Psoas muscle (tissue), 8 donors: ENCODE data around the gene MCOLN3. TPM values are rescaled to one million over a fixed set of nuclear protein-coding genes. Genes with fewer than 3 reads are reported as not detected.

Experiments used
- ATAC-seq, 4 donors: fragments of 200-7000 bp; cut with Tn5 transposase; one replicate each; pipeline ENCODE4 v1.9.1; 2020; ENCODE audit warnings: moderate library complexity in 3 of 4, mild to moderate bottlenecking in 2 of 4
- DNase-seq, 2 donors: peaks; one replicate each; pipeline ENCODE4 v3.0.0-alpha.2; 2020
- H3K27ac ChIP-seq: fragments of 200-600 bp; one replicate; pipeline ENCODE4 v1.8.0; 2022
- H3K27me3 ChIP-seq, 3 donors: fragments of 200-600 bp in 1 of 3; one replicate each; pipeline versions ENCODE4 v1.6.1 to v1.8.0; 2013 to 2022; ENCODE audit warnings: low read length in 2 of 3, mild to moderate bottlenecking in 2 of 3, moderate library complexity in 1 of 3; ENCODE audit not compliant: insufficient read depth in 3 of 3
- H3K36me3 ChIP-seq, 2 donors: fragments of 200-600 bp in 1 of 2; one replicate each; pipeline versions ENCODE4 v1.6.1 to v1.8.0; 2013 to 2022; ENCODE audit warnings: low read depth in 1 of 2, mild to moderate bottlenecking in 1 of 2, moderate library complexity in 1 of 2; ENCODE audit not compliant: insufficient read depth in 1 of 2
- H3K4me1 ChIP-seq: fragments of 200-600 bp; one replicate; pipeline ENCODE4 v1.8.0; 2022
- H3K4me3 ChIP-seq: fragments of 200-600 bp; one replicate; pipeline ENCODE4 v1.8.0; 2022; ENCODE audit warnings: mild to moderate bottlenecking
- H3K9me3 ChIP-seq: fragments of 200-600 bp; one replicate; pipeline ENCODE4 v1.8.0; 2022
- CTCF ChIP-seq: fragments of 200-600 bp; IDR thresholded peaks from one replicate; pipeline ENCODE4 v1.8.0; 2022; ENCODE audit warnings: antibody characterized with exemption
- WGBS, 3 donors: extraction: QIAGEN DNeasy Blood & Tissue Kit; methylation state at CpG; one replicate each; pipeline versions ENCODE4 v1.1.6 to v1.1.7; 2013; 5-methylcytosine and 5-hydroxymethylcytosine counted together
- intact Hi-C, 2 donors: fragments of 100-400 bp; cut with DNase I; formaldehyde crosslinking; loops; one replicate each; pipeline versions ENCODE4 v1.11.0 to v1.14.2; 2022
- long read RNA-seq, 2 donors: library from polyadenylated mRNA; unstranded; transcript quantifications; one replicate each; pipeline ENCODE4 v2.0.0, GENCODE V29; 2021
- polyA plus RNA-seq, 3 donors: library from polyadenylated mRNA; stranded (reverse); fragments of 200-250 nt; gene quantifications; one replicate each; pipeline ENCODE4 v1.2.3, GENCODE V29; 2013
- total RNA-seq, 4 donors: library from RNA; stranded (reverse); fragmentation: NEBNext Ultra II Directional in 2 of 4; extraction: Animal tissue kit (Norgen Biotek cat#: 25700) in 2 of 4; gene quantifications; one replicate each; pipeline versions ENCODE4 v1.2.1 to v1.2.4, GENCODE V29; 2021 to 2023
- donor health status: healthy with polysubstance abuse.
- donor health status: DM: no; HTN: no; CAD: no; lungs with moderate emphysema.
- donor health status: Bipolar disorder and iron deficiency.
- donor health status: healthy.
- donor health status: DM: yes; HTN: yes; CAD: no.
- donor health status: DM: no; HTN: no; CAD: no.
- donor health status: DM: no; HTN: no; CAD: no.
- donor health status: DM: yes; HTN: yes; CAD: no.

MCOLN3 gene
- total RNA-seq (under 1 TPM in 2 of 4 donors, not detected in 2; 0.52 to 0.62 TPM), polyA plus RNA-seq (under 1 TPM in 2 of 3 donors, not detected in 1; 0.06 to 0.12 TPM)
- long read RNA-seq, donor 1, partial matches to known transcripts, result 0 of 1 reads
- long read RNA-seq, donor 1, other reads (novel, unspliced or antisense), result 1 of 1 reads
- long read RNA-seq, donor 2, result 0 reads

DNA sequence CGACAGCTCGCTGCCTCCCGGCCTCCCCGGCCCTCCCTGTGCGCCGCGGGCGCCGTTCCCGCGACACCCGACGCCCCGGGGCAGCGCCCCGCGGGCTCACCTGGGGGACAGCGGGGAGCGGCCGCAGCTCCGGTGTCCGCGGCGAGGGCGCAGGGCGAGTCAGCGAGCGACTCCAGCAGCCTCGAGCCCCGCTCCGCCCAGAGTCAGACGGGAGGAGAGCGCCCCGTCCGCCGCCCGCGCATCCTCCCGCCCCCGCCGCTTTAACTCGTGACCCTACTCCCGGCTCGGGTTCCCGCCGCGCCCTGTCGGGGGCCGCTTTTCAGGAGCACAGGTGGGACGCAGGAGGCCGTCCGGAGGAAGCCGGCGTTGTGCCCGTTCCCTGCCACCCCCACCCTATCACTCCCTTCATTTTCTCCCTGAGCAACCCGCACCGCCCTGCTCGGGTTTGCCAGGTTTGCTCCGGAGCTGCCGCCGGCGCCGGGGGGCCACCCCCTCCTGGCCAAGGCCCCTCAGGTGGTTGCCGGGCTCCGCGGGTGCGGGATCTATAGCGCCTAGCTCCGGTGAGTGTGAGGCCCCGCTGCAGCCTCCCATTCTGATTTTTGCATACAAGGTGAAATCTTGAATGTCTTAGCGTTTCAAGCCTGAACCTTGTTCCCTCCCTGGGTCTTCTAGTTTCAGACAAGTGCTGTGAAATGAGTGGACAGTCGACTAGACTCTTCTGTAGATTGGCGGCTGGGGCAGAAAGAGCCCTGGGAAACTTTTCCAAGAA lies at the start of gene MCOLN3:
MCOLN3 (minus strand) TSS at position 205 of the 769 bp plus-strand sequence. CDS start 3,140 bp downstream, outside the sequence.
- ATAC-seq, result peak in 3 of 4 donors; percentile 37 to 57 (median 55)
- intact Hi-C loops, result no loop called here
- no peaks in the 10 kb centered on the region for H3K36me3 ChIP-seq
- peak; percentile 48 to 62 for DNase-seq
- no peaks in the 10 kb centered on the region for H3K9me3 ChIP-seq
- peaks cover 8 to 71% (median 15%) of the 10 kb centered on the region in 3 donors for H3K27me3 ChIP-seq
- peak within 1 kb of the TSS; percentile 62 for H3K4me3 ChIP-seq
- no peak within 1 kb of the TSS for H3K27ac ChIP-seq
- WGBS, 3 donors, result 2 to 3% (median 2%) methylated on average over 33 to 73 of the region's 73 CpGs
- H3K4me1 ChIP-seq, result peaks cover 5% of the 10 kb centered on the region
- TF ChIP-seq CTCF, result no peak

DNA sequence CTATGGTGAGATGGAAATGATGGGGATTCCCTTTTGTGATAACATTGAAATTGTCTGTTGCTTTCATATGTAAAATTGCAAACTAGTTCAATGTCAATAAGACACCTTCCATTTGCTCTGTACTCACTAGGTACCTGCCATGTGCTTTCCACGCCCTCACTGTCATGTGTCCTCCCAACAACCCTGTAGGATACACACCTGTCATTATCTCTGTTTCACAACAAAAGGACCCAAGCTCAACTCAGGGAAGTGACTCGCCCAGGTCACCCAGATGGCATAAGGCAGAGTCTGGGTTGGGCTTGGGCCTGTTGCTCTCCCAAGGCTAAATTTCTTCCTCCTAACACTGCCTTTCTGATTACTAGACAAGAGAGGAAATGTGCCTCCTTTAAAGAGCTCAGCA lies 45.3 kb upstream of the MCOLN3 start:
- TF ChIP-seq CTCF, result no peak
- Histone ChIP-seq H3K27me3 (peaks cover 0 to 3% (median 0%) of the 10 kb centered on the region in 3 donors), H3K27ac (no peak overlapping the region), H3K9me3 (no peaks in the 10 kb centered on the region), H3K36me3 (no peaks in the 10 kb centered on the region), H3K4me1 (no peaks in the 10 kb centered on the region), H3K4me3 (no peak overlapping the region)
- DNase-seq (no peak), ATAC-seq (no peak)
- WGBS, 3 donors, result 83 to 86% (median 83%) methylated on average over 2 of the region's 2 CpGs
- intact Hi-C loops, result loop anchor here in 1 of 2 donors (10.0 kb wide), 1 partner anchor 149 kb away; no protein-coding TSS in a partner anchor

DNA sequence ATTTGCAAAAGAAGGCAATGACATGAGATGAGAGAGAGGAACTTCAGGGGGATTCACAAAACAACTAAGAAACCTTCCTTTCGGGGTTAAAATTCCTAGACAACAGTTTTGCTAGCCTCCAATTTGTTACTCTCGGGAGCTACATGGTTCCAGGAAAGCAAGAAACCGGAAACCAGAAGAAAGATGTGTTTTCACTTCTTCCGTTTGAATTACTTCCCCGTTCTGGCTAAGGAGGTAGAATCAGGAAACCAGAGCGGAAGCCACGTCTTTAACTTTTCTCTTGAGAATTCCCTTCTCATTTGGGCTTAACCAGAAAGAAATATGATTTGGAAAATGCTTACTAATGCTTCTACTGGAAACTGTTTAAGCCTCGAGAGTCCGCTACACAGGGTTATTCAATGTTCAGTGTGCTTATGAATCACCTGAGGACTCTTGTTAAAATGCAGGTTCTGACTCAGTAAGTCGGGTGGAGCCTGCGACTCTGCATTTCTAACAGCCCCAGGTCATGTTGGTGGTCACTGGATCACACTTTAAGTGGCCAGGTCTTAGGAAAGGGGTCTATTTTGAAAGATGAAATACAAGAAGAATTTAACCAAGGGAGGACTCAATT lies 43.5 kb upstream of the MCOLN3 start:
- Histone ChIP-seq H3K4me3 (no peak overlapping the region), H3K9me3 (no peaks in the 10 kb centered on the region), H3K27ac (no peak overlapping the region), H3K36me3 (no peaks in the 10 kb centered on the region), H3K27me3 (peaks cover 0 to 3% (median 0%) of the 10 kb centered on the region in 3 donors), H3K4me1 (no peaks in the 10 kb centered on the region)
- TF ChIP-seq CTCF, result no peak
- DNase-seq, result no peak
- WGBS, 3 donors, result 29 to 37% (median 33%) methylated on average over 11 of the region's 11 CpGs
- ATAC-seq, result no peak
- intact Hi-C loops, result loop anchor here in 1 of 2 donors (10.0 kb wide), 1 partner anchor 147 kb away; no protein-coding TSS in a partner anchor

DNA sequence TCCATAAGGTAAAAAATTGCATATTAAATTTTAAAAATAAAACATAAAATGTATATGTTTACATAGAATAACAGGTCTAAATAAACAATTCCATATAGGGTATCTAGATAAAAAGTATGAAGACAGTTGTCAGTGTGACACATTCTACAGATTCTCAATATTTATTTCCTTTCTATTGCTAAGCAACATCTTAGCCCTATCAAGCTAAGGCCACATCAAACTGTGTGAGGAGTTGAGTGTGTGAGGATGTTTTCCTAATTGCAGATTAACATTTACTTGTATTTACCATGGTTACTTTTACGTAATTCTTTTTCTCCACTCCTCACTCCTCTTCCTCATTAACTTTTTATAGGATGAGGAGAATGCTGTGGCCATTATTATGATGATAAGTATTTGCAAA lies 41.9 kb upstream of the MCOLN3 start:
- ATAC-seq, result no peak
- Histone ChIP-seq H3K27ac (no peak overlapping the region), H3K27me3 (peaks cover 0 to 3% (median 0%) of the 10 kb centered on the region in 3 donors), H3K9me3 (no peaks in the 10 kb centered on the region), H3K4me1 (no peaks in the 10 kb centered on the region), H3K36me3 (no peaks in the 10 kb centered on the region), H3K4me3 (no peak overlapping the region)
- intact Hi-C loops, result loop anchor here in 1 of 2 donors (10.0 kb wide), 1 partner anchor 145 kb away; no protein-coding TSS in a partner anchor
- no peak for DNase-seq
- TF ChIP-seq CTCF, result no peak
- WGBS, 3 donors, result 93 to 95% (median 94%) methylated on average over 1 of the region's 1 CpG
